Hepatic stellate cell (primary cell): Measurements from ENCODE around the gene BACH1.
A peak's percentile ranks its signal among the peaks of the same experiment; 100 is the strongest.
"Not testable (repeated sequence)": the region's sequence is repeated elsewhere in the genome, so short reads cannot be mapped to it uniquely, and the experiment has no call there.

ENCODE experiments used
- DNase-seq: peaks from one replicate; pipeline ENCODE4 v3.0.0; 2011; ENCODE audit warnings: low spot score

Gene BACH1

GRCh38 chr21:29298348-29299045, at the start of gene BACH1:
TSS of gene BACH1 (plus strand) at chr21:29298922. CDS start at chr21:29321281, 22,359 bp downstream.
- peak; percentile 88 for DNase-seq

- DNase-seq = not testable (repeated sequence)
These were observed 49.4 kb upstream of the BACH1 start for GRCh38 chr21:29249289-29249688.

GRCh38 chr21:29250636-29251035, 48.1 kb upstream of the BACH1 start:
- DNase-seq = no peak

GRCh38 chr21:29253861-29254260, 44.9 kb upstream of the BACH1 start:
- DNase-seq = not testable (repeated sequence)

- DNase-seq = no peak
These were observed 44.2 kb upstream of the BACH1 start for GRCh38 chr21:29254550-29254949.

- no peak for DNase-seq
These were observed 42.4 kb upstream of the BACH1 start for GRCh38 chr21:29256126-29256910.

- DNase-seq = no peak
These were observed 41.0 kb upstream of the BACH1 start for GRCh38 chr21:29257701-29258100.

GRCh38 chr21:29258626-29259338, 39.9 kb upstream of the BACH1 start:
- peak; percentile 31 for DNase-seq

- no peak for DNase-seq
These were observed 38.3 kb upstream of the BACH1 start for GRCh38 chr21:29260461-29260860.

GRCh38 chr21:29261555-29262540, 36.9 kb upstream of the BACH1 start:
- DNase-seq = no peak

- DNase-seq = no peak
These were observed 34.0 kb upstream of the BACH1 start for GRCh38 chr21:29264721-29265120.

- DNase-seq = no peak
These were observed 32.8 kb upstream of the BACH1 start for GRCh38 chr21:29265690-29266479.

- no peak for DNase-seq
These were observed 31.1 kb upstream of the BACH1 start for GRCh38 chr21:29267666-29268065.

GRCh38 chr21:29271927-29272333, 26.8 kb upstream of the BACH1 start:
- DNase-seq = no peak

- DNase-seq = no peak
These were observed 21.3 kb upstream of the BACH1 start for GRCh38 chr21:29277442-29277841.

- DNase-seq = no peak
These were observed 19.2 kb upstream of the BACH1 start for GRCh38 chr21:29279558-29279957.

GRCh38 chr21:29281801-29282200, 16.9 kb upstream of the BACH1 start:
- not testable (repeated sequence) for DNase-seq

- DNase-seq = no peak
These were observed 11.3 kb upstream of the BACH1 start for GRCh38 chr21:29287383-29287782.

- DNase-seq = no peak
These were observed 10.5 kb upstream of the BACH1 start for GRCh38 chr21:29288239-29288638.

GRCh38 chr21:29289317-29289716, 9.4 kb upstream of the BACH1 start:
- DNase-seq = no peak

GRCh38 chr21:29290240-29290639, 8.5 kb upstream of the BACH1 start:
- DNase-seq = no peak
